ENCODE measurements around the gene GNAQ.

Gene GNAQ

GRCh38 chr9:77857513-77858259 lies 173.9 kb downstream of the GNAQ start:
- DNase-seq (ENCODE audit: low read depth, low spot score) = no peak
- no peak overlapping the region for H3K27ac ChIP-seq

- no peak for DNase-seq (ENCODE audit: low read depth, low spot score)
- H3K27ac ChIP-seq = peak overlapping the region; percentile 18
These were observed 175.0 kb downstream of the GNAQ start for GRCh38 chr9:77856615-77857014.

- no peak for DNase-seq (ENCODE audit: low read depth, low spot score)
These were observed 176.7 kb downstream of the GNAQ start for GRCh38 chr9:77854916-77855311.

GRCh38 chr9:77854258-77854915 lies 177.2 kb downstream of the GNAQ start:
- no peak overlapping the region for H3K27ac ChIP-seq
- no peak for DNase-seq (ENCODE audit: low read depth, low spot score)

More at GRCh38 chr9:77854916-77855311, 176.7 kb downstream of the GNAQ start:
- H3K27ac ChIP-seq = peak overlapping the region; percentile 7

GRCh38 chr9:77853716-77854115 lies 177.9 kb downstream of the GNAQ start:
- no peak for DNase-seq (ENCODE audit: low read depth, low spot score)
- H3K27ac ChIP-seq = no peak overlapping the region

- no peak for DNase-seq (ENCODE audit: low read depth, low spot score)
- H3K27ac ChIP-seq = no peak overlapping the region
These were observed 179.6 kb downstream of the GNAQ start for GRCh38 chr9:77851882-77852595.

- no peak for DNase-seq (ENCODE audit: low read depth, low spot score)
These were observed 182.7 kb downstream of the GNAQ start for GRCh38 chr9:77848897-77849296.

GRCh38 chr9:77848404-77848803 lies 183.2 kb downstream of the GNAQ start:
- no peak for DNase-seq (ENCODE audit: low read depth, low spot score)
- no peak overlapping the region for H3K27ac ChIP-seq

More at GRCh38 chr9:77848897-77849296, 182.7 kb downstream of the GNAQ start:
- H3K27ac ChIP-seq = no peak overlapping the region

- H3K27ac ChIP-seq = no peak overlapping the region
- DNase-seq (ENCODE audit: low read depth, low spot score) = no peak
These were observed 184.0 kb downstream of the GNAQ start for GRCh38 chr9:77847626-77848025.

- no peak overlapping the region for H3K27ac ChIP-seq
- DNase-seq (ENCODE audit: low read depth, low spot score) = no peak
These were observed 184.5 kb downstream of the GNAQ start for GRCh38 chr9:77847059-77847499.

GRCh38 chr9:77844415-77844814 lies 187.2 kb downstream of the GNAQ start:
- no peak overlapping the region for H3K27ac ChIP-seq
- no peak for DNase-seq (ENCODE audit: low read depth, low spot score)

- H3K27ac ChIP-seq = no peak overlapping the region
These were observed 187.8 kb downstream of the GNAQ start for GRCh38 chr9:77843871-77844155.

GRCh38 chr9:77843076-77843870 lies 188.3 kb downstream of the GNAQ start:
- no peak for DNase-seq (ENCODE audit: low read depth, low spot score)
- no peak overlapping the region for H3K27ac ChIP-seq

More at GRCh38 chr9:77843871-77844155, 187.8 kb downstream of the GNAQ start:
- no peak for DNase-seq (ENCODE audit: low read depth, low spot score)

- no peak for DNase-seq (ENCODE audit: low read depth, low spot score)
- H3K27ac ChIP-seq = no peak overlapping the region
These were observed 189.7 kb downstream of the GNAQ start for GRCh38 chr9:77841739-77842386.

- H3K27ac ChIP-seq = no peak overlapping the region
- no peak for DNase-seq (ENCODE audit: low read depth, low spot score)
These were observed 192.0 kb downstream of the GNAQ start for GRCh38 chr9:77839459-77840140.

- DNase-seq (ENCODE audit: low read depth, low spot score) = no peak
- no peak overlapping the region for H3K27ac ChIP-seq
These were observed 192.6 kb downstream of the GNAQ start for GRCh38 chr9:77838986-77839385.

- H3K27ac ChIP-seq = no peak overlapping the region
- DNase-seq (ENCODE audit: low read depth, low spot score) = no peak
These were observed 196.6 kb downstream of the GNAQ start for GRCh38 chr9:77834898-77835488.

GRCh38 chr9:77833561-77834429 lies 197.8 kb downstream of the GNAQ start:
- H3K27ac ChIP-seq = no peak overlapping the region
- DNase-seq (ENCODE audit: low read depth, low spot score) = no peak
